GM21526 (cell line): Measurements from ENCODE around the gene NEU4.
"Not testable (repeated sequence)": the region's sequence is repeated elsewhere in the genome, so short reads cannot be mapped to it uniquely, and the experiment has no call there.

ENCODE experiments used
- ATAC-seq: cut with Tn5 transposase; IDR thresholded peaks from one replicate; pipeline ENCODE4 v1.9.1; 2021; ENCODE audit warnings: moderate library complexity; ENCODE audit not compliant: unreplicated experiment, low FRiP score

NEU4 gene

GRCh38 chr2:241808721-241809382 is at the start of gene NEU4:
Gene NEU4, plus strand, starts transcription at chr2:241809193. Its CDS starts 5,292 bp downstream, at chr2:241814485.
- ATAC-seq: no peak

- ATAC-seq: not testable (repeated sequence)
Observed at GRCh38 chr2:241759893-241760292, 49.1 kb upstream of the NEU4 start.

- no peak for ATAC-seq
Observed at GRCh38 chr2:241760301-241760771, 48.7 kb upstream of the NEU4 start.

- no peak for ATAC-seq
Observed at GRCh38 chr2:241762321-241762932, 46.6 kb upstream of the NEU4 start.

- no peak for ATAC-seq
Observed at GRCh38 chr2:241762933-241763369, 46.0 kb upstream of the NEU4 start.

GRCh38 chr2:241763551-241764274 is 45.3 kb upstream of the NEU4 start:
- no peak for ATAC-seq

- no peak for ATAC-seq
Observed at GRCh38 chr2:241764275-241765241, 44.4 kb upstream of the NEU4 start.

- ATAC-seq: no peak
Observed at GRCh38 chr2:241767464-241768250, 41.3 kb upstream of the NEU4 start.

- no peak for ATAC-seq
Observed at GRCh38 chr2:241768251-241768711, 40.7 kb upstream of the NEU4 start.

GRCh38 chr2:241768850-241769249 is 40.1 kb upstream of the NEU4 start:
- no peak for ATAC-seq

- ATAC-seq: no peak
Observed at GRCh38 chr2:241769819-241770184, 39.2 kb upstream of the NEU4 start.

- no peak for ATAC-seq
Observed at GRCh38 chr2:241770185-241770935, 38.6 kb upstream of the NEU4 start.

- ATAC-seq: no peak
Observed at GRCh38 chr2:241770936-241771285, 38.1 kb upstream of the NEU4 start.

- no peak for ATAC-seq
Observed at GRCh38 chr2:241771286-241772062, 37.5 kb upstream of the NEU4 start.

- ATAC-seq: no peak
Observed at GRCh38 chr2:241772063-241772499, 36.9 kb upstream of the NEU4 start.

- no peak for ATAC-seq
Observed at GRCh38 chr2:241773511-241774418, 35.2 kb upstream of the NEU4 start.
